ENCODE measurements around the gene PRUNE2.
"Not testable (repeated sequence)": the region's sequence is repeated elsewhere in the genome, so short reads cannot be mapped to it uniquely, and the experiment has no call there.

PRUNE2 gene

GRCh38 chr9:76603931-76604570, 301.9 kb downstream of the PRUNE2 start:
- DNase-seq (ENCODE audit: low read depth, low spot score) = no peak

DNA sequence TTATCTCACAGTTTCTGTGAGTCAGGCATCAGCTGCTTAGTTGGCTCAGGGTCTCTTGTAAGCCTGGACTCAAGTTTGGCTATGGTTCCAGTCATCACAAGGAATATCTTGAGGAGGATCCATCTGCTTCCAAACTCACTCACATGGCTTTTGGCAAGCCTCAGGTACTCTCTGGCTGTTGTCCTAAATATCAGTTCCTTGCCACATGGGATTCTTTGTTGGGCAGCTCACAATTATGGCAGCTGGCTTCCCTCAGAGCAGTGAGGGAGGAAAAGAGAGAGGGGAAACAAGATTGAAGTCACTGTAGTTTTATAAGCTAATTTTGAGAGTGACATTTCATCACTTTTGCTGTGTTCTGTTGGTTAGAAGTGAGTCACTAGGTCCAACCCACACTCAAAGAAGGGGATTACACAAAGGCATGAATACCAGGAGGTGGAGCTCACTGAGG, 302.4 kb downstream of the PRUNE2 start:
- DNase-seq (ENCODE audit: low read depth, low spot score) = no peak

DNA sequence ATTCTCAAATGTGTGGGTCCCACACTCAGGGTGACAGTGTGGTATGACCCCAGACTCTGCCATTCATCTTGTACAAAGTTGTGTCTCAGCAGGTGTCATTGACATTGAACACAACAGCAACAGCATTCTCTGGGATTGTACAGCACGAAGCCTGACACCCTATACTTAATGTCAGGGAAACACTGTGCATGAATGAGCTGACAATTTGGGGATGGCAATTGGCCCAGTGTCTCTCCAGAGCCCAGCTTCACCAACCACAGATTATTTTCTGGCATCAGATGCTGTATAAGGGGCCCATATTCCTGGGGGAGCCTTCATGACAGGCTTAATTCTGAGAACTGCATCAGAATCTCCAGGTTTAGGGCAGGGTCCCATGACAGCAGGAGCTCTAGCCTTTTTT, 303.7 kb downstream of the PRUNE2 start:
- DNase-seq (ENCODE audit: low read depth, low spot score) = no peak

GRCh38 chr9:76600007-76600615, 305.8 kb downstream of the PRUNE2 start:
- DNase-seq (ENCODE audit: low read depth, low spot score) = no peak

DNA sequence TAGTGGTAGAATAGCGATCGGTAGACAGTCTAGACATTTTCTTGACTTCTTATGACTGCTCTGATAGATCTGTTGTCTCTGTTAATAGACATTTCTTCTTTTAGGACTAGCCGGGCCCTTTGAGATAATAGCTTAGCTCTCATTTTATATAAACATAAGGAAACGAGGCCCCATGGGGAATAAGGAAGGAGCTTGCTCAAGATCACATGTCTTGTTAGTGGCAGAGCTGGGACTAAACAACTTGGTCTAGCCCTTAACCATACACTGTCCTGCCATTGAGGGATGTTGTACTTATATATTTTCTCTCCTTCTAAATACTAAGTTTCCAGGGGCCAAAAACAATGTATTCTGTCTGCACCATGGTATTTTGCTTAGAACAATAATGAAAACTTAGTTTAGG, 306.9 kb downstream of the PRUNE2 start:
- DNase-seq (ENCODE audit: low read depth, low spot score) = no peak

GRCh38 chr9:76595645-76596044, 310.3 kb downstream of the PRUNE2 start:
- no peak for DNase-seq (ENCODE audit: low read depth, low spot score)

DNA sequence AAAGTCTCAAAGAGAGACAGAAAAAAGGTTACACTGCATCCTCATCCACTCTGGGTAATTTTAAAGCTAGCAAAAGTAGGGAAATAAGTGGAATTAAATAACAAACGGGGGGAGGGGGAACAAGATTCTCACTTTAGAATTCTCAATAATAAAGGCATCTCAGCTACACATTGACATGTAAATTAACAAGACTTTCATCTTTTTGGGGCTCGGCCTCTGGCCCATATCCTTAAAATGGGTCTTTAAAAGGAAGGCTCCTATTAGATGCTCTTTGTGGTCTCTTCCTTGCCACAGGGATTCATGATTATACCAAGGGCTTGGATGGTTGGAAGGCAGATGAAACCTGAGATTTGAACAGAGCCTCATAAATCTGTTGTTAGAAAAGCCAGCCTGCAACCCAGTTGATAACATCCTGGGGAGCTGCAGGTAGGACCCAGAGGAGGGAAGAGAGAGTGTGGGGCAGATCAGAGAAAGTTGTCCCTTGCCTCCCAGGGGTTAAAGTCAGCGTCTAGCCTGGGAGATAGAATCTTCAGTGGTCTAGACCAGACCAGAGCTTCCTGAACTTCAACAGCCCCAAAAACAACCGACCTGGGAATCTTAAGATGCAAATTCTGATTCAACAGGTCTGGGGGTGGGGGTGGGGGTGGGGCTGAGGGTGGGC, 311.0 kb downstream of the PRUNE2 start:
- no peak for DNase-seq (ENCODE audit: low read depth, low spot score)

- DNase-seq (ENCODE audit: low read depth, low spot score) = not testable (repeated sequence)
Measured at GRCh38 chr9:76593961-76594735, 311.8 kb downstream of the PRUNE2 start.

GRCh38 chr9:76592974-76593347, 313.0 kb downstream of the PRUNE2 start:
- no peak for DNase-seq (ENCODE audit: low read depth, low spot score)

- no peak for DNase-seq (ENCODE audit: low read depth, low spot score)
Measured at GRCh38 chr9:76592091-76592973, 313.6 kb downstream of the PRUNE2 start.

- DNase-seq (ENCODE audit: low read depth, low spot score) = no peak
Measured at GRCh38 chr9:76591256-76591950, 314.5 kb downstream of the PRUNE2 start.

GRCh38 chr9:76588316-76588715, 317.6 kb downstream of the PRUNE2 start:
- no peak for DNase-seq (ENCODE audit: low read depth, low spot score)

DNA sequence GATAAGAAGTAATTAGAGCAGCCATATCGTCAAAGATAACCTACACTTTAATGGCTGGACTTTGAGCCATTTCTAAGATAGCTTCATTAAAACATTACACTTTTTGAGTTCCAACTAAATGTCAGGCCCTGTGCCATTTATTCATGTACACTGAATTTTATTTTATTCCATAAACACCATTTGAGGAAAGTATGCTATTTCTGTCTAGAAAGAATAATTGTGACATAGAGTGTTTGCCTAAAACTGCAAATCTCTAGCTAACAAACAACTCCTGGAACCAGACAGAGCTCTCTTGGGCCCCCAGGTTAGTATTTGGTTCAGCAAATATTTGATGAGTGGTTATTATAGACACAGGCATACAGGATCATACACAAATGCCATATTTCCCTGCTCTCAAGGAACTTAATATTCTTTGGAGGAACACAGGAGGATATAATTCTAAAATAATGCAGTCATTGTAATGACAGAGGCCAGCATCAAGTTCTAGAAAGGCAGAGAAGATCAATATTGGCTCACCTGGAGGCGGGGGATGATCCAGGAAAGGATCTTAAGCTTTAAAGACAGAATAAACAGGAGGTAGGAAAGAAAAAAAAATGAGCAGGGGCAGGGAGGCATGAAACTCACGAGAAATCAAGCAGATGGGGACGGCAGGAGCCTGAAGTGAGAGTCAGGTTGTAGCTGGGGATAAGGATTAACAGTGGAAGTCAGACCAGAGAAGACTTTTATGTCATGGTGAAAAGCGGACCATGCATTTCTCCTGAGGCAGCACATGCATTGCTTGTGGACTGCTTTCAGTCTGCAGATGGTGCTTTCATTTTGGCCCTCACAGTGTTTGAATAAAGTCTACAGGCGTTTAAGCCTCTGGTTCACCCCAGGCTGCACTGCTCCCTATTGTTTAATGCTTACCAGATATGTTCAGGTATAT, 319.3 kb downstream of the PRUNE2 start:
- DNase-seq (ENCODE audit: low read depth, low spot score) = no peak

DNA sequence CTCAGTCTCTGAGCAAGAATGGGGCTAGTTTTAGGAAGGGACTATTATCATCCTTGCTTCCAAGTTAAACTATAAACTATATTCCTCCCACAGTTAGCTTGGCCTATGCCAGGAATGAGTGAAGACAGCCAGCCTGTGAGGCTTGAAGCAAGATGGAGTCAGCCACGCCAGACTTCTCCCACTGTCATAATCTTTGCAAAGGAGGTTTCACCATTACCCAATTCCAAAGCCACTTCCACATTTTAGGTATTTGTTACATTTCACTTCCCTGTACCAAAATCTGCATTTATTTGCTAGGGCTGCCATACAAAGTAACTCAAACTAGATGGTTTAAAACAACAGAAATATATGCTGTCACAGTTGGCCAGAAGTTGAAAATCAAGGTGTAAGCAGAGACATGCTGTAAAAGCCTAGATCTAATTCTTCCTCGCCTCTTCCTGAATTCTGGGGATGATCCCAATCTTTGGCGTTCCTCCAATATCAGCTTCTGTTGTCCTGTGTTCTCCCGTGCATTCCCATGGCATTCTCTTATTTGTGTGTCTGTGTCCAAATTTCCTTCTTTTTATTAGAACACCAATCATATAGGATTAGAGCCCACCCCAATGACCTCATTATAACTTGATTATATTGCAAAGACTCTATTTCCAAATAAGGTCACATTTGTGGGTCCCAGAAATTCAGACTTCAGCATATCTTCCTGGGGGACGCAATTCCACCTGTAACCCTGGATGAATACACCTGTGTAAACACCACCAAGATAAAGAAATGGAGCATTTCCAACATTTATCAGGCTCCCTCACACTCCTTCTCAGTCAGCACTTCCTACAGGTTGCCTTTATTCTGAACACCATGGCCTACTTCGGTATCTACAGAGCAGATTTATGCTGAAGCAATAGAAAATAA, 320.2 kb downstream of the PRUNE2 start:
- DNase-seq (ENCODE audit: low read depth, low spot score) = no peak

- DNase-seq (ENCODE audit: low read depth, low spot score) = no peak
Measured at GRCh38 chr9:76583256-76583655, 322.7 kb downstream of the PRUNE2 start.

- DNase-seq (ENCODE audit: low read depth, low spot score) = no peak
Measured at GRCh38 chr9:76581731-76582130, 324.2 kb downstream of the PRUNE2 start.

- no peak for DNase-seq (ENCODE audit: low read depth, low spot score)
Measured at GRCh38 chr9:76580820-76581219, 325.1 kb downstream of the PRUNE2 start.

DNA sequence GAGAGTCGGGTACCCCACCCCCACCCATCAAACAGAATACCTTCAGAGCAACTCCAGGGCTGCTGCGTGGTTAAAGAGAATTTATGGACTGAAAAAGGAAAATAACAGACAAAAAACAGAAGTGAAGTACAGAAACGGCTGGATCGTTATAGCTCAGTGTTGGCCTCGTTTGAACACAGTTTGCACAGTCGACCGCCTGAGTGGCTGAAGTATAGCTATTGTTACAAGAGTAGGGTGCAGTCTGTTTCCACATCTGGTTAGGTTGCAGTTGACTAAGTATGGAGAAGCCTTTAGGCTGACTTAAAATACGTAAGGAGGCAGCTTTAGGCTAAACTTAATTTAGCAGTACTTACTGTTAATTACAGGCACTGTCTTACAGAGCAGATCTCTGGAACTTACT, 325.7 kb downstream of the PRUNE2 start:
- DNase-seq (ENCODE audit: low read depth, low spot score) = no peak

GRCh38 chr9:76576344-76576743, 329.6 kb downstream of the PRUNE2 start:
- DNase-seq (ENCODE audit: low read depth, low spot score) = no peak

All from brain pericyte (primary cell).